B cell (primary cell): ENCODE data around the gene GFOD1.

Source experiments
- CTCF ChIP-seq: fragments of 200-600 bp; IDR thresholded peaks from one replicate; pipeline ENCODE4 v1.8.0; 2022; ENCODE audit warnings: antibody characterized with exemption, mild to moderate bottlenecking
- EZH2 ChIP-seq: IDR thresholded peaks from 2 replicates; pipeline ENCODE4 v1.6.1; 2012; ENCODE audit warnings: borderline replicate concordance, low read depth, mild to moderate bottlenecking, moderate library complexity, low read length; ENCODE audit not compliant: insufficient read depth, poor library complexity, severe bottlenecking

- TF ChIP-seq CTCF (no peak), EZH2 (no peak)
Observed at GRCh38 chr6:13417954-13418353, 69.4 kb downstream of the GFOD1 start.
